GM19035 (cell line): ENCODE results near the gene ATXN7.

Experiments used
- ATAC-seq: cut with Tn5 transposase; IDR thresholded peaks from one replicate; pipeline ENCODE4 v1.9.1; 2021; ENCODE audit not compliant: unreplicated experiment

ATXN7 gene

GRCh38 chr3:64046592-64046991 lies 182.9 kb downstream of the ATXN7 start:
- ATAC-seq: no peak

DNA sequence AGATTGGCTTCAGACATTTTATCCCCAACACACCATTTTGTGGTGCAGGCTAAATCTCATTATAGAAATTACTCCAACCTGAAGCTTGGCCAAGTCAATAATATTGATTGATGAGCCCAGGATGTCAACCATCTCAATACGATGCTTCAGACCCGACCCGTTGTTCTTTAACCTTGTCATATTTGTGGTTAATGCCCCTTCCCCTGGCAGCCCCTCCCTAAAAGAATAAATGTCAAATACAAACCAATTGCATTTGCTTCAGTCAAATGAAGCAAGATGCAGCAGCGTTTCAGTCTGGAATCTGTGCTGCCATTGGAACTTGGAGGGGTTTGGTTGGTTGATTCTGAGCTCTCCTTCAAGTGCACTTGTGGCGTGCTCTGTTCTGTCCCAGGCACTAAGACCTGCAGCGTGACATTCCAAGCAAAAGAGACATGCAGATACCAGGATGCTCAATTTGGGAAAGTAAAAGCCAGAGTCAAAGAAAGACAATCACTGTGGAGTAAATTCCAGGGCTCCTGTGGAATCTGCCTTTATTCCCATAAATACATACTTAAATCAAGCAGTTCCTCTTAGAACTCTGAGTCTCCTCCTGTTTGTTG lies 183.4 kb downstream of the ATXN7 start:
- no peak for ATAC-seq

- ATAC-seq: no peak
Measured at GRCh38 chr3:64047787-64048186, 184.1 kb downstream of the ATXN7 start.

GRCh38 chr3:64048631-64049061 lies 185.0 kb downstream of the ATXN7 start:
- no peak for ATAC-seq

- ATAC-seq: no peak
Measured at GRCh38 chr3:64049136-64049535, 185.5 kb downstream of the ATXN7 start.

DNA sequence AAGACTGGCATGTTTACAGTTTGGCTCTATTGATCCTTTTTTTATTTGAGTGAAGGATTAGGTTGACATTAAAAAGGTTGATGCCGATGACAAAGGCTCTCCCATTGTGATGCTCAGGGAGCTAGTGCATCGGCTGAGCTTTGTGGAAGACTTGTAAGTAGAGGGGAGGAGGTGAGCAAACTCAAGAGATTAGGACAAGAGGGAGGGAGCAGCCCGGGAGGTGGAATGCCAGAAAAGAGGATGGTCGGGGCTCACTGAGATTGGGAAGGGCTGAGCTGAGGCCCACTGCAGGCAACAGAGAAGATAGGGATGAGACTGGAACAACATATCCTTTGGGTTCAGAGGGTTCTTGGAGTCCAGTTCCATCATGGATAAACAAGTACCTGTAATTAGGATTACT lies 186.2 kb downstream of the ATXN7 start:
- ATAC-seq: no peak
